Panc1 (cell line): ENCODE results near the gene FAM167B. TPM values are rescaled to one million over a fixed set of nuclear protein-coding genes. Genes with fewer than 3 reads are reported as not detected.

Source experiments
- ATAC-seq: fragments of 200-7000 bp; cut with Tn5 transposase; 2 replicates; pipeline ENCODE4 v1.9.1; 2020; ENCODE audit warnings: mild to moderate bottlenecking, moderate library complexity
- BruUV-seq: library from RNA; stranded (reverse); fragments of 400-500 nt; replicated peaks from 2 replicates; lab custom pipeline; 2021; lab: Mats Ljungman, UMichigan
- CTCF ChIA-PET: fragments of 300-600 bp; sonication (Branson Sonifier 250); formaldehyde crosslinking; loops from one replicate; lab custom pipeline; 2022; ENCODE audit warnings: antibody characterized with exemption; lab: Charles Lee
- POLR2A ChIA-PET: fragments of 300-600 bp; sonication (Branson Sonifier 250); formaldehyde crosslinking; loops from one replicate; lab custom pipeline; 2022; ENCODE audit warnings: antibody characterized with exemption; lab: Charles Lee
- DNase-seq: peaks from one replicate; pipeline ENCODE4 v3.0.0-alpha.2; 2010; ENCODE audit warnings: low read depth, low spot score
- H3K27ac ChIP-seq: 2 replicates; pipeline ENCODE4 v1.5.1; 2011; ENCODE audit warnings: mild to moderate bottlenecking, low read length, inconsistent platforms
- H3K27me3 ChIP-seq: fragments of 200-500 bp; sonication (Bioruptor generic); 2 replicates; pipeline ENCODE4 v1.6.0; 2014; ENCODE audit warnings: low read length, inconsistent platforms; ENCODE audit not compliant: control insufficient read depth, insufficient read depth
- H3K36me3 ChIP-seq: fragments of 200-500 bp; sonication (Bioruptor generic); 2 replicates; pipeline ENCODE4 v1.5.1; 2014; ENCODE audit warnings: inconsistent platforms, mild to moderate bottlenecking, low read length, moderate library complexity; ENCODE audit not compliant: control insufficient read depth, insufficient read depth
- H3K4me1 ChIP-seq: 2 replicates; pipeline ENCODE4 v1.5.1; 2011; ENCODE audit warnings: inconsistent platforms, mild to moderate bottlenecking, low read length, moderate library complexity; ENCODE audit not compliant: control insufficient read depth, insufficient read depth
- H3K4me3 ChIP-seq, 2 experiments: 2 replicates each; pipeline ENCODE4 v1.5.1; 2011 to 2012; ENCODE audit warnings: low read depth in 2 of 2, low read length in 2 of 2, mild to moderate bottlenecking in 2 of 2, inconsistent platforms in 1 of 2, moderate library complexity in 1 of 2
- H3K9me3 ChIP-seq: fragments of 200-500 bp; sonication (Bioruptor generic); 2 replicates; pipeline ENCODE4 v1.5.1; 2014; ENCODE audit warnings: low read depth, mild to moderate bottlenecking, inconsistent platforms, low read length, moderate library complexity; ENCODE audit not compliant: control insufficient read depth, insufficient read depth
- CTCF ChIP-seq: fragments of 450-650 bp; IDR thresholded peaks from 2 replicates; pipeline ENCODE4 v1.5.1; 2017; ENCODE audit warnings: mild to moderate bottlenecking
- POLR2AphosphoS5 ChIP-seq: IDR thresholded peaks from 2 replicates; pipeline ENCODE4 v1.6.1; 2012; ENCODE audit warnings: mild to moderate bottlenecking, low read depth, low read length, moderate library complexity
- REST ChIP-seq, 2 experiments: IDR thresholded peaks; 2 replicates each; pipeline ENCODE4 v1.6.1; 2011 to 2012; ENCODE audit warnings: low read depth in 2 of 2, control low read depth in 1 of 2, low read length in 1 of 2, mild to moderate bottlenecking in 1 of 2, moderate library complexity in 1 of 2; ENCODE audit not compliant: insufficient read depth in 1 of 2
- SIN3A ChIP-seq: IDR thresholded peaks from 2 replicates; pipeline ENCODE4 v1.6.1; 2012; ENCODE audit warnings: low read depth, mild to moderate bottlenecking, low read length, moderate library complexity, borderline replicate concordance; ENCODE audit not compliant: insufficient read depth
- TCF7L2 ChIP-seq: IDR thresholded peaks from 2 replicates; pipeline ENCODE4 v1.6.1; 2011; ENCODE audit warnings: mild to moderate bottlenecking, low read depth, low read length, inconsistent platforms
- in situ Hi-C: cut with HindIII; loops from 2 replicates; pipeline ENCODE4 v1.10.0; 2016; ENCODE audit warnings: low sequenced_read_pairs, low pct_unique_long_range_greater_than_20kb
- intact Hi-C: fragments of 100-400 bp; cut with micrococcal nuclease; formaldehyde crosslinking; loops from one replicate; pipeline ENCODE4 v1.10.0; 2022; ENCODE audit not compliant: unreplicated experiment
- total RNA-seq: library from RNA; stranded (reverse); gene quantifications from one replicate; pipeline ENCODE4 v1.2.1, GENCODE V29; 2021; ENCODE audit not compliant: unreplicated experiment

The FAM167B gene
- total RNA-seq, 1 experiment from 2014 or later = 1.9 TPM

GRCh38 chr1:32200226-32201010 is 46.6 kb upstream of the FAM167B start, which contains the start of gene CCDC28B:
Gene CCDC28B, plus strand, starts transcription at chr1:32200595. Its CDS starts 1,341 bp downstream, at chr1:32201936.
- ATAC-seq (peak; percentile 52), DNase-seq (no peak)
- ChIA-PET POLR2A (interaction anchor here (0.5 to 0.7 kb wide), 5 partner anchors 12 to 259 kb away, joined by 3 to 11 read pairs (median 3); no protein-coding TSS in a partner anchor), CTCF (no interaction called here)
- no TSS peak for BruUV-seq
- intact Hi-C loops (no loop called here), in situ Hi-C loops (no loop called here)
- H3K9me3 ChIP-seq = no peaks in the 10 kb centered on the region
- H3K27ac ChIP-seq = peak within 1 kb of the TSS; percentile 81
- peaks cover 5% of the 10 kb centered on the region; the same call in 1 of the 2 replicates for H3K36me3 ChIP-seq
- H3K4me1 ChIP-seq = peaks cover 55% of the 10 kb centered on the region
- no peaks in the 10 kb centered on the region for H3K27me3 ChIP-seq
- peak within 1 kb of the TSS; percentile 60 to 71 for H3K4me3 ChIP-seq
- no peak; the same call in 1 of the 2 replicates for TF ChIP-seq SIN3A
- no peak for TF ChIP-seq REST (IDR thresholded peaks at IDR 0.05; ENCODE audit: insufficient read depth in 1 of 2, low read depth in 2 of 2, low read length in 1 of 2)
- no peak for TF ChIP-seq CTCF
- TF ChIP-seq POLR2AphosphoS5 = no peak
- TF ChIP-seq TCF7L2 = no peak

GRCh38 chr1:32201011-32201855 is 45.8 kb upstream of the FAM167B start:
- CTCF ChIA-PET = interaction anchor here (0.5 kb wide), 1 partner anchor 15 kb away, joined by 3 read pairs; no protein-coding TSS in a partner anchor
- H3K36me3 ChIP-seq = no peaks in the 10 kb centered on the region
- peaks cover 51% of the 10 kb centered on the region for H3K4me1 ChIP-seq
- TF ChIP-seq CTCF = no peak
- TF ChIP-seq SIN3A = no peak
- TF ChIP-seq TCF7L2 = no peak
- no peak for TF ChIP-seq REST (IDR thresholded peaks at IDR 0.05; ENCODE audit: insufficient read depth in 1 of 2, low read depth in 2 of 2, low read length in 1 of 2)
- no peak; the same call in 1 of the 2 replicates for TF ChIP-seq POLR2AphosphoS5
- ATAC-seq = peak; percentile 27
- peak overlapping the region; percentile 60 to 71 for H3K4me3 ChIP-seq
- no peaks in the 10 kb centered on the region for H3K27me3 ChIP-seq
- no peak for DNase-seq
- peak overlapping the region; percentile 81 for H3K27ac ChIP-seq
- POLR2A ChIA-PET = interaction anchor here (0.5 to 0.7 kb wide), 3 partner anchors 10 to 260 kb away, joined by 3 to 4 read pairs (median 4); no protein-coding TSS in a partner anchor
- in situ Hi-C loops (no loop called here), intact Hi-C loops (no loop called here)
- no TSS peak for BruUV-seq
- H3K9me3 ChIP-seq = no peaks in the 10 kb centered on the region
